HAP-1 (cell line): ENCODE measurements around the gene OR13J1.

ENCODE experiments used
- DNase-seq, 2 experiments: peaks; one replicate each; pipeline ENCODE4 v3.0.0-alpha.2; 2016 to 2020; ENCODE audit warnings: low spot score in 2 of 2
- H3K27me3 ChIP-seq: fragments of 250-450 bp; sonication (Bioruptor Pico); 2 replicates; pipeline ENCODE4 v1.5.1; 2020; ENCODE audit warnings: low read depth, mild to moderate bottlenecking, moderate library complexity
- H3K36me3 ChIP-seq: fragments of 250-450 bp; sonication (Bioruptor Pico); replicated peaks from 2 replicates; pipeline ENCODE4 v1.5.1; 2020; ENCODE audit warnings: mild to moderate bottlenecking
- H3K4me1 ChIP-seq: fragments of 250-450 bp; sonication (Bioruptor Pico); 2 replicates; pipeline ENCODE4 v1.5.1; 2020; ENCODE audit warnings: mild to moderate bottlenecking
- H3K4me3 ChIP-seq: fragments of 250-450 bp; sonication (Bioruptor Pico); 2 replicates; pipeline ENCODE4 v1.5.1; 2020; ENCODE audit warnings: mild to moderate bottlenecking, moderate library complexity
- H3K9me3 ChIP-seq: fragments of 250-450 bp; sonication (Bioruptor Pico); 2 replicates; pipeline ENCODE4 v1.5.1; 2020; ENCODE audit warnings: mild to moderate bottlenecking, moderate library complexity
- in situ Hi-C: fragments of 300-500 bp; cut with MboI; formaldehyde crosslinking; loops from 3 replicates; pipeline ENCODE4 v1.14.3; 2020; ENCODE audit warnings: low sequenced_read_pairs, inconsistent platforms, mixed read lengths

OR13J1 gene

DNA sequence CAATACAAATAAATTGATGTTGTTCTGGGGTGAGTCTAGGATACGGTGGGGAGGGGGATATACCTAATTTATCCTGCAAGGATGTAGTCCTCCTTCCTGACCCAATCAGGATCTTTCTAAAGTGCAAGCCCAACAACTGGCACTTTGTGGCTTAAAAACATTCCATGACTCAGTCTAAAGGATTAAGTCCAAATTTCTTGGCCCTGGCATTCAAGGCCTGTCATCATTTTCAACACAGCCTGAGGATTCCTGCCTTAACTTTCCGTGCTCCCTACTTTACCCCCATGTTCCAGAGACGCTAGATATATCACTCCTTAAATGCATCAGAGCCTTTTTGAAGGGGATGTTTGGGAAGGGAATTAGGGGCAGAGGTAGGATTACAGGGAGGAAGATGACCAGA, 42.7 kb downstream of the OR13J1 start:
- no peaks in the 10 kb centered on the region for H3K36me3 ChIP-seq
- H3K4me1 ChIP-seq: peaks cover 5% of the 10 kb centered on the region
- DNase-seq: no peak
- H3K4me3 ChIP-seq: no peak overlapping the region
- no peaks in the 10 kb centered on the region for H3K9me3 ChIP-seq
- in situ Hi-C loops: no loop called here
- no peaks in the 10 kb centered on the region for H3K27me3 ChIP-seq

DNA sequence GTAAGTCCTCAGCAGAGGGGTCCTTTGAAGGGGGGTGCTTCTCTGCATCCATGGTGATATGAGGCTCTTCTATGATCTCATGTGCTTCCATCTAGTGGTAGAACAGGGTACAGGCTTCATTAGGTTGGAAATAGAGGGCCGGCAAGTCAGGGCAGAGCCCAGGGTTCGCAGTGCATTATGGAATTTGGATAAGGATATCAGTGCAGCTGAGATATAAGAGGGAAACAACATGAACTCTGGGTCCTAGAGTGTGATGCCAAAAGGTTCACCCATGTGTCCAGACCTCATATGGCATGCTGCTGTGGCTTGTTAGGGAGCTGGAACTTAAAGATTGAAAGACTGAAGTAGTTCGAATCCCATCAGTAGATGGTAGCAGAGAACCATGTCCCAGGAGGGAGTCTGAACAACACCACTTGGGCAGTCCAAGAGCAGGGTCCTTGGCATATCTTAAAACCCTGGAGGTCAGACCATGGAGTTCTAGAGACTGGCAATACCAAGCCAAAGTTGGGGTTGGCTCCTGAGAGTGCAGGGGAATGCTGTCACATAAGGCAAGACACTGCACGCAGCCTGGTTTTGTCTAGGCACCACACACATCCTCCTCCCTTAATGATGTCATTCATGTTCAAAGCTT, 44.0 kb downstream of the OR13J1 start:
- no peaks in the 10 kb centered on the region for H3K36me3 ChIP-seq
- H3K4me1 ChIP-seq: peaks cover 5% of the 10 kb centered on the region
- no peak overlapping the region for H3K4me3 ChIP-seq
- in situ Hi-C loops: no loop called here
- H3K9me3 ChIP-seq: no peaks in the 10 kb centered on the region
- peak; percentile 66 to 67 for DNase-seq
- no peaks in the 10 kb centered on the region for H3K27me3 ChIP-seq

DNA sequence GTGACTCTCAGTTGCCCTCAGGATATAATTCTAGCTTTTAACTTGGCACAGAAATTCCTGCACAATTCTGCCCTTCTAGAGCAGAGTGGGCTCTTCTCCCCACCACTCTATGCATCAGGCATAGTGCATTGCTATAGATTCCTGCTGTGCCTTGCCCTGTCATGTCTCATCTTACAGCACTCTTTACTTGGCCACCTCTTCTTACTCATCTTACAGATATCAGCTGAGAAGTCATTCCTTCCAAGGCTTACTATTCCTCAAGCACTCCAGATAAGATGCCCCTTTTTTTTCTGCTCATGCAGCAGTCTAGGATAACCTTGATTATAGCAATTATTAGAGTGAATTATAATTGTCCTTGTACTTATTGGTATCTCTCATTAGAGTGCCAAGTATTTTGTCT, 47.3 kb downstream of the OR13J1 start:
- DNase-seq: no peak
- H3K27me3 ChIP-seq: no peaks in the 10 kb centered on the region
- H3K36me3 ChIP-seq: no peaks in the 10 kb centered on the region
- H3K4me1 ChIP-seq: no peaks in the 10 kb centered on the region
- in situ Hi-C loops: no loop called here
- H3K9me3 ChIP-seq: no peaks in the 10 kb centered on the region
- H3K4me3 ChIP-seq: no peak overlapping the region

DNA sequence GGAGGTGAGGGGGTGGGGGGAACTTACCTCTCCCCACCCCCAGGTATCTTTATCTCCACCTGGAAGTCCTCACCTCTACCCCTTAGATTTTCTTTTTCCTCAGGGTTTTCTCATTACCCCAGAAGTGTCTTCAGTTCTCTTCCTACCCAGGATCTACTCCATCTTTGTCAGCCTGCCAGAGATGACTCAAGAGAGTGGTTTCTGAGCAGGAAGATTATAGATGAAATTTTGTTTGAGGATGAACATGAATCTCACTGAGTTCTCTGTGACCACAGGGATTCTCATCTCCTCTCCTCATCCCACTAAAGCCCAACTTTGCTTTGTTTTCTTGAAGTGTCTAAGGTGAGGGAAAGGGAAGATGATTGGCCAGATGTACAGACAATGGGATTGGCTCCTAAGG, 50.1 kb downstream of the OR13J1 start:
- DNase-seq: no peak
- H3K4me1 ChIP-seq: no peaks in the 10 kb centered on the region
- H3K27me3 ChIP-seq: no peaks in the 10 kb centered on the region
- H3K4me3 ChIP-seq: no peak overlapping the region
- in situ Hi-C loops: no loop called here
- H3K36me3 ChIP-seq: no peaks in the 10 kb centered on the region
- H3K9me3 ChIP-seq: no peaks in the 10 kb centered on the region
